ENCODE measurements around the gene PLA2G4B.

Gene PLA2G4B

DNA sequence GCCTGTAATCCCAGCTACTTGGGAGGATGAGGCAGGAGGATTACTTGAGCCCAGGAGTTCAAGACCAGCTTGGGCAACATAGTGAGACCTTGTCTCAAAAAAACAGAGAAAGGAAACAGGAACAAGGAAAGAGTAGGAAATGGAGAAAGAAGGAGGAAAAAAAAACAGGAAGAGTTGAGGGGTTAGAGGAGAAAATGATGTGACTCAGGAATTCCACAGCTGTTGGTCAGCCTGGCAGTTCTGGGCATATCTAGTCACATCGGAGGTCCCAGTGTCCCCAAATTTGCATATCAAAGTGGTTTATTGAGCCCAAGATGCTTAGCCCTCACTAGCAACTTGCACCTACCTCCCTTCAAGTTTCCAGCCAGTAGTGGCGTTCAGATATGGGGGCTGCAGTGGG lies 29.5 kb upstream of the PLA2G4B start:
- DNase-seq, result no peak

DNA sequence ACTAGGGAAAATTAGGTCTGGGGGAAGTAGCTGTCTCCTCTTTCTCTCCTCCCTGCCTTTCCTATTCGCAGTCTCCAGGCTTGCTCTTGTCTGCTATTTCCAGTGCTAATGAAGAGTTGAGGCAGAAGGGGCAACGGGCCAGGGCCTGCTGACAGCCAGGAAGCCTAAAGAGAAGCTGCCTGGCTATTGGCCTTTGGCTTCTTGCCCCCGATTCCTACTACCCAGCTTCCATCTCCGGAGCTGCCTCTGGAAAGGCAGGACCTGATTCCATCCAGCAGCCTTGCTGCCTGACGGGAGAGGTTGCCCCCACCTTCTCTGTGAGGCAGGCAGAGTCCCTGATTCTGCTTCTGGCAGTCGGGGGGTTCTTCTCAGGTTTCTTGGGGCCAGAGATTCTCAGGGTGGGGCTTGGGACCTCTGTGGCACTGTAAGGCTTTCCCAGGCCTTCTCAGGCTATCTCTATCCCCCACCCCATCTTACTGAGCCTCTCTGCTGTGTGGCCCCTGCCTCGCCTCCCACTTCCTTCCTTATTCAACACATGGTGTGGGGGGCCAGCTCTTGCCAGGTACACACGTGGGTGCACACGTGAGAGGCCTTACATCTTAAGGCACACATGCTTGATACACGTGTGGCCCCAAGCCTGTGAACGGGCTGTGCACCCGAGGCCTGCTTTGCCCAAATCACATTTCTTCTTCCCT lies 29.0 kb upstream of the PLA2G4B start:
- DNase-seq, result no peak

DNA sequence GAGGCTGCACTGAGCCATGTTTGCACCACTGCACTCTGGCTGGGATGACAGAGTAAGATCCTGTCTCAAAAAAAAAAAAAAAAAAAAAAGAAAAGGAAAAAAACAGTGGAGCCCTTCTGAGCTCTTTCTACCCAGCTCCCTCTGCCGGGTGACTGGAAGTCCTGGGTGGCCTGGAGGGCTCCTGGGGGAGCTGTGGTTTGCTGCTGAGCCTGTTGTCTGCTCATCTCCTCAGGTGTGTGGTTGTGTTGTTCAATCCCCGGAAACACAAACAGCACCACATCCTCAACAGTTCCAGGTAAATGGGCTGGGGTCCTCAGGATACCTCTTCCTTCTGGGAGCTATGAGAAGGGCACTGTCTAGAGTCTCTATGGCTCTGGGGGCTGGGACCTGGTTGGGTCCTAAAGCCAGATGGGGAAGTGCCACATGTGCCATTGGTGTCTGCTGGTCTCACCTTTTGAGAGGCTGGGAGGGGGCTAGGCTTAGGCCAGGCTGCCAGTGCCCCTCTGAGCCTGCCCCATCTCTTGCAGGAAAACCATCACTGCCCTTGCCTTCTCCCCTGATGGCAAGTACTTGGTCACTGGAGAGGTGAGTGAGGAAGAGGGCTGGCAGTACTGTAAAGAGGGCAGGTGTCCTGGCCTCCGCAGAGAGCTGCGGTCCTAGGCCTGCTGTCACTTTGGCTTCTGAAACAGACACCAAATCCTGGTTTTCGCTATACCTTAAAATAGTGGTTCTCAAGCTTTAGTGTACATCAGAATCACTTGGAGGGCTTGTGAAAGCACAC lies 27.8 kb upstream of the PLA2G4B start:
- DNase-seq, result no peak

DNA sequence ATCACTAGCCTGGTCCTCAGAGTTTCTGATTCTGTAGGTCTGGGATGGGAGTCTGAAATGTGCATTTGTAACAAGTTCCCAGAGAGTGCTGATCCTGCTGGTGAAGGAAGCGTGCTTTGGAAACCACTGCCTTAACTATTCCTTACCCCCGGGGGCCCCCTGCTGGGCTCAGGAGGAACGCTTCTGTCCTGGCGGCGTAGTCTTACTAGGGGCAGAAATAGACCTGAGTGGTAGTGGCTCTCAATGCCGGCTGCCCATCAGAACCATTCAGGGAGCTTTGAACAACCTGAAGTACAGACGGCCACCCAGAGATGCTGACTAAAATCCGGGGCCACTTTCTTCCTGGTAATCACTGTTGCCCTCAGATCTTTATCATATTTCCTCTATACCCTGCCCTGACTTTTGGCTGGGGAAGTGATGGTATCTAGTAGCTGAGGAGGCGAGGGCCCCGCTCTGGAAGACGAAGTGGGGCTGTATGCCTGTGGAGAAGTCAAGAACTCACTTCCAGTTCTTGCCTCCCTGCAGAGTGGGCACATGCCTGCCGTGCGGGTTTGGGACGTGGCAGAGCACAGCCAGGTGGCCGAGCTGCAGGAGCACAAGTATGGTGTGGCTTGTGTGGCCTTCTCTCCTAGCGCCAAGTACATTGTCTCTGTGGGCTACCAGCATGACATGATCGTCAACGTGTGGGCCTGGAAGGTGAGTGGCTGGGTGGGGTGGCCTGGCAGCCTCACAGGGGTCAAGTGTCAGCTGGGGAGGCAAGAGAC lies 27.0 kb upstream of the PLA2G4B start:
- peak; percentile 18 for DNase-seq

DNA sequence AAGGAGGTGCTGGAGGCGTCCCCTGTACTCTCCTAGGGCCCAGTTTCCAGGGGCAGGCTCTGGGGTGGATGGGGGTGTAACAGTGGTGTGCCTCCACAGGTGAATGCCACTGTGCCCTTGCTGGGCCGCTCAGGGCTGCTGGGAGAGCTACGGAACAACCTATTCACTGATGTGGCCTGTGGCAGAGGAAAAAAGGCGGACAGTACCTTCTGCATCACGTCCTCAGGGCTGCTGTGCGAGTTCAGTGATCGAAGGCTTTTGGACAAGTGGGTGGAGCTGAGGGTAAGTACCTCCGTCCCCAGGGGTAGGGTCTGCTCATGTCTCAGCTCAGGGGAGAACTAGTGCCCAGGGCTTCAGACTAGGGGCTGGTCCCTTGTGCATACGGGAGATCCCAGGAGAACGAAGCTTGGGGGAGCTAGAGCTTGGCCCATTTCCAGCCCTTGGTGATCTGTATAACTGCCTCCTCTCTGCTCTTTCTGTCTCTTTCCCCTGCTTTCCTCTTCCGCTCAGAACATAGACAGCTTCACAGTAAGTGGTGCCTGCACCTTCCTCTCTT lies 25.7 kb upstream of the PLA2G4B start:
- no peak for DNase-seq

DNA sequence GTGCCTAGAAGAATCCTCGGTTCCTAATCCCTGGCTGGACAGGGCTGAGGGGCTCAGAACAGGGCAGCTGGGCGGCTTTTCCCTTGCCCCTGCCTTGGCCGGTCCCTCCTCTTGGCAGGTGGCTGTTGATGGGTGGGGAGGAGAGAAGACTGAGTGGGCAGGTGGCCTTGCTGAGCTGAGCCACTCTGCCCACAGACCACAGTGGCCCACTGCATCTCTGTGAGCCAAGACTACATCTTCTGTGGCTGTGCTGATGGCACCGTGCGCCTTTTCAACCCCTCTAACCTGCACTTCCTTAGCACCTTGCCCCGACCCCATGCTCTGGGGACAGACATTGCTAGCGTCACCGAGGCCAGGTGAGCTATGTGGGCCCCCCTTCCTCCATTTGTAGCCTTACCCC lies 25.2 kb upstream of the PLA2G4B start:
- DNase-seq, result no peak

DNA sequence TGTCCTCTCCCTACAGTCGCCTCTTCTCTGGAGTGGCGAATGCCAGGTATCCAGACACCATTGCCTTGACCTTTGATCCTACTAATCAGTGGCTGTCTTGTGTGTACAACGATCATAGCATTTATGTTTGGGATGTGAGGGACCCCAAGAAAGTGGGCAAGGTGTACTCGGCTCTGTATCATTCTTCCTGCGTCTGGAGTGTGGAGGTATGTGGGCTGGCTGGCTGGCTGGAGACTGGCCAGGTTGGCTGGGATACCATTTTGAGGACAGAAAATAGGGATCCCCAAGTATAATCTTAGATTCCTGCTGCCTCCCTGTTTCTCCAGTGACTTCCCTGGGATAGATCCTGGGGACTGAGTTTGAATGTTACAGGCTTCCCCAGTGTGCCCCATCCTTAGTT lies 24.1 kb upstream of the PLA2G4B start:
- no peak for DNase-seq

DNA sequence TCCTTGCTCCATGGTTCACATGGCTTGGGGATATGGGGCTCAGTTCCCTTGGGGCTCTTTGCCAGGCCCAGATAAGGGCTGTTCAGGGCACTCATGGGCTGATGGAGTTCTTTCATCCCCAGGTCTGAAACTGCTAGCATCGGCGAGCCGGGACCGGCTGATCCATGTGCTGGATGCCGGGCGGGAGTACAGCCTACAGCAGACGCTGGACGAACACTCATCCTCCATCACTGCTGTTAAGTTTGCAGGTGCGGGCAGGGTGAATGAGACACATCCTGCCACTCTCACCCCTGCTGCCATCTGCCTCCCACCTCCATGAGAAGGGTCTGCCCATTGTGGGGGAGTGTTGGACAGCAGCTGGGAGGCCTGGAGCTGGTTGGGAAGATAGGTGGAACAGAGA lies 21.9 kb upstream of the PLA2G4B start:
- no peak for DNase-seq

DNA sequence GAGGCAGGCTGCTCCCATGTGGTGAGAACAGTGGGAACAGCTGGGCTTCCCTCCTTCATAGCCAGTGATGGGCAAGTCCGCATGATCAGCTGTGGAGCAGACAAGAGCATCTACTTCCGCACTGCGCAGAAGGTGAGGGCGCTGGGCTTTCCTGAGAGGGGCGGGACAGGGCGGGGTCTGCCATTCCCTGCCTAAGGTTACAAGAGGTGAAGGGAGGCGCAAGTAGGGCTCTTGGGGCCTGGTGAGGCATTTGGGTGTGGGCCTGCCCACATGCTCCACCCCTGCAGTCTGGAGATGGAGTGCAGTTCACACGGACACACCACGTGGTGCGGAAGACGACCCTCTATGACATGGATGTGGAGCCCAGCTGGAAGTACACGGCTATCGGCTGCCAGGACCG lies 21.3 kb upstream of the PLA2G4B start:
- no peak for DNase-seq

DNA sequence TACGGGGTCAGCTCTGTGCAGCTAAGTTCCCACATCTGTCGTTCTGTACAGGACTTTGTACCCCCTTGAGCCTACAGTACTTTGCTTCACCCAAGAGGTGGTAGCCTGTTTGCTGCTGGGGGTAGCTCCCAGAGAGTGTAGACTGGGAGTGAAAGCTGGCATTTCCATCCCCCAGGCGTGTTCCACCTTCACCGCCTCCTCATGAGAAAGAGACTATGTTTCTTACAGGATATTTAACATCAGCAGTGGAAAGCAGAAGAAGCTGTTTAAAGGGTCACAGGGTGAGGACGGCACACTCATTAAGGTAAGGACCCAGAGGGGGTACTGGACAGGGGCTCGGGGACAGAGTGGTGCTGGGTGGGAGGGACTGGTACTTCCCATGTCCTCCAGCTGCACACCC lies 20.9 kb upstream of the PLA2G4B start:
- DNase-seq, result no peak

DNA sequence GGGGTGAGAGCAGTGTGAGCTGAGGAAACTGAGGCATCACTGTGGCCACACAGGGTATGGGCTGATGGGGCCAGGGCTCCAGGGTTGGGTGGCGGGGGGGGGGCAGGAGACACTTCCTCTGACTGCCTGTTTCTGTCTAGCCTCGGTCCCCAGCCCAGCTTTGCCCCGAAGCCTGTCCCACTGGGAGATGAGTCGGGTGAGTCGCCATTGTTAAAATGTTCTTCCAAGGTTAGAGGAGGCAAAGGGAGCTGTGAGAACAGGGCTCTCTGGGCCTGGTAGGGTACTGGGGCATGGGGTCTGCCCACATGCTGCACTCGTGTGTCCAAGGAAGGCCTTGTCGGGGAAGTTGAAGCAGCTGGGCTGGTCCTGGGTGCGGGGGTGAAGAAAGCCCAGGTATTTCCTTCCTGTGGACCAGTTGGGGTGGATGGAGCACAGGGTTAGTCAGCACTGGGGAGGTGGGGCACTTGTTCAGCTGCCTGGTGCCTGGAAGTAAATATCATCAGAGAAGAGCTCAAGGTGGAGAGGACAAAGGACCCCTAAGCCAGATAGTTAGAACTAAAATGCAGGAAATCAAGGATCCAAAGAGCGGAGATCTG lies 19.1 kb upstream of the PLA2G4B start:
- no peak for DNase-seq

DNA sequence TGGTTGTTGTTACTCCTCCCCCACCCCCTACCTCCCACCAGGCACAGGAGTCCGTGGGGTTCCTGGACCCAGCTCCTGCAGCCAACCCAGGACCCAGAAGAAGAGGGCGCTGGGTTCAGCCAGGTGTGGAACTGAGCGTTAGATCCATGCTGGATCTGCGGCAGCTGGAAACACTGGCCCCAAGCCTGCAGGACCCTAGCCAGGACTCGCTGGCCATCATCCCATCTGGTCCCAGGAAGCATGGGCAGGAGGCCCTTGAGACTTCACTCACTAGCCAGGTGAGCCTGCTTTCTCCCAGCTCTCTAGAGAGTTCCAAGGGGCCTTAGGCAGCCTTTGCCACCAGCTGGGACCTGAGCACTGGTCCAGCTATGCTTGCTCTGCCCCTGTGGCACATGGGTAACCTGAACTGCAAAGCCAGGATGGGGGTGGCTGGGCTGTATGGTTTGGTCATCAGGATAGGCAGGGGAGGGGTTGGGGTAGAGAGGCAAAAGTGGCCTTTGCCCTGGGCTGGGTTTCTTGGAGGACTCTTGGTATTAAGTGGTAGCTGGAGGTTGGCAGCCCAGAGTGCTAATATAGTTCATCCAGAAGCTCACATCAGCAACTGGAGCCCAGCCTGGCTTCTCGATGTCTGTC lies 17.7 kb upstream of the PLA2G4B start:
- no peak for DNase-seq

DNA sequence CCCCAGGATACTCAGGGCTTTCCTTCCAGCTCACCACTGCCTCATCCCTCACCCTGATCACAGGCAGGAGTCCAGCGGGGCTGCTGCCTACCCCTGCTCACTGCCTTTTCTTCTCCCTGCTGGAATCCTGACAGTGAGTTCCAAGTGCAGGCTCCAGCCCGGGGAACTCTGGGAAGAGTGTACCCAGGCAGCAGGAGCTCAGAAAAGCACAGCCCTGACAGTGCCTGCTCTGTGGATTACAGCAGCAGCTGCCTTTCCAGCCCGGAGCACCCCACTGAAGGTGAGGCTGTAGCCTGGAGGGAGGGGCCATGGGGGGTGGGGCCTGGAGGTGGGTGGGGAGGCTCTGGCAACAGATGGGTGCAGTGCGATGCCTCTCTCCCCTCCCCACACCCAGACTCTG lies 16.8 kb upstream of the PLA2G4B start:
- no peak for DNase-seq

DNA sequence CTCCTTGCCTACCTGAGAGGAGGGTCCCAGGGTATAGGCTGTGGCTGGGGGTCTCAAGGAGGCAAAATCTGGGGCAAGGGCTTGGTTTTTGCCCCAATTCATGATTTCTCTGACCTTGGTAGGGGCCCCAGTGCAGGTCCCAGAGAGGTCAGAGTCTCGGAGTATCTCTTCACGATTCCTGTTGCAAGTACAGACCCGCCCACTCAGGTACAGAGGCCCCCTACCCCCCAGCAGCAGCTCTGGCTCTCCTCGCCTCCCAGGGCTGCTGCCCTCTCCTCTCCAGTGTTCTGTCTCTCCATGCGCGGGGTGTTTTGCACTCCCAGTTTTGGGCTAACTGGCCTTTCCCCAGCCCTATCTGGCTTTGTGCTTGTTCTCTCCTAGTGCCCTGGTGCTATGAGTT lies 16.2 kb upstream of the PLA2G4B start:
- no peak for DNase-seq

DNA sequence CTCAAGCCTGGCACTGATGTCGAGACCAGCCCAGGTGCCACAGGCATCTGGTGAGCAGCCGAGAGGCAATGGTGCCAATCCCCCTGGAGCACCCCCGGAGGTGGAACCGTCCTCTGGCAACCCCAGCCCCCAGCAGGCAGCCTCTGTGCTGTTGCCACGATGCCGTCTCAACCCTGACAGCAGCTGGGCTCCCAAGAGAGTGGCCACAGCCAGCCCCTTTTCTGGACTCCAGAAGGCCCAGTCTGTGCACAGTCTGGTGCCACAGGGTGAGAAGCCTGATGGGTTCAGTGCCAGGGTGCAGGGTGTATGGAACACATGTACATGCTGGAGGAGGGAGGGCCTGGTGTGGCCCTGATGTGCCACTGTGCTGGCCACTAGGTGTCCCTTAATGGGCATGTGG lies 15.7 kb upstream of the PLA2G4B start:
- no peak for DNase-seq

DNA sequence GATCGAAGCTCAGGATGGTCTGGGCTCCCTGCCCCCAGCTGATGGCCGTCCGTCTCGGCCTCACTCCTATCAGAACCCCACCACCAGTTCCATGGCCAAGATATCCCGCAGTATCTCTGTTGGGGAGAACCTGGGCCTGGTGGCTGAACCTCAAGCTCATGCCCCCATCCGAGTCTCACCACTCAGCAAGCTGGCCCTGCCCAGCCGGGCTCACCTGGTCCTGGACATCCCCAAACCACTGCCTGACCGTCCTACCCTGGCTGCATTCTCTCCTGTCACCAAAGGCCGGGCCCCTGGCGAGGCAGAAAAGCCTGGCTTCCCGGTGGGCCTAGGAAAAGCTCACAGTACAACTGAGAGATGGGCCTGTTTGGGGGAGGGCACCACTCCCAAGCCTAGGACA lies 15.1 kb upstream of the PLA2G4B start:
- DNase-seq, result no peak

DNA sequence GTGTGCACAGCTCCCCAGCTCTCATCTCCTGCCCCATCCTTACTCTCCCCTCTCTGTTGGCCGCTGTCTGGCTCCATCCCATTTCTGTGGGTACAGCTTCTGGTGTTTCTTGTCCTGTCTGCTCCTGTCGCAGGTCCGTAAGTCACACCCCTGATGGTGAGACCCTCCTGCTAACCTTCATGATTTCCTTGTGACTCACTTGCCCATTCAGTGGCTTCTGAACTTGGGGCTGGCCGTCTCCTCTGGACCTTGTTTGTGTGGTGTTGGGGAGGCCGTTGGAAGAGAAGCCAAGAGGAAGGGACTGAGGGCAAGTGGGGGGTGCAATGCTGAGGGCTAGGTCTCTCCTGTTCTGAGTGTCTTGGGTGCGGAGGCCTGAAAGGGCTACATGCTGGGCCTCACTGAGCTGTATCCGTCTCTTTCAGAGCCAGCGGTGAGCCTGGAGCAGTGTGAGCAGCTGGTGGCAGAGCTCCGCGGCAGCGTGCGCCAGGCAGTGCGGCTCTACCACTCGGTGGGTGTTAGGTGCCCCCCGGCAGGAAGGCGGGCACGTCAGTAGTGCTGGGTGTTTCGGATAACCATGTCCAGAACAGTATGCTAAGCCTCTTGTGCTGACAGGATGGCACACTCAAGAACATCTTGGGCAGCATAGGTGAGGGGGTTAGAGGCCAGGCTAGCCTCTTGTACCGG lies 14.4 kb upstream of the PLA2G4B start:
- DNase-seq, result no peak

DNA sequence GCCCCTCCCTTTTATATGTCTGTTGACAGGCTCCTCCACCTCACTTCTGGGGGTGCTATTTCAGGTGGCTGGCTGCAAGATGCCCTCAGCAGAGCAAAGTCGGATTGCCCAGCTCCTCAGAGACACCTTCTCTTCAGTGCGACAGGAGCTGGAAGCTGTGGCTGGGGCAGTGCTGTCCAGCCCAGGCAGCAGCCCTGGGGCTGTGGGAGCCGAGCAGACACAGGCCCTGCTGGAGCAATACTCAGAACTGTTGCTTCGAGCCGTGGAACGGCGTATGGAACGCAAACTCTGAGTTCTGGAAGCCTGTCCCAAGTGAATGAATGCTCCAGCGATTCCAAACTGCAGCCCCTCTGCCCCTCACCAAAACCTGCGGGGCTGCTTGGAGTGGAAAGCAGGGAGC lies 13.5 kb upstream of the PLA2G4B start:
- no peak for DNase-seq

DNA sequence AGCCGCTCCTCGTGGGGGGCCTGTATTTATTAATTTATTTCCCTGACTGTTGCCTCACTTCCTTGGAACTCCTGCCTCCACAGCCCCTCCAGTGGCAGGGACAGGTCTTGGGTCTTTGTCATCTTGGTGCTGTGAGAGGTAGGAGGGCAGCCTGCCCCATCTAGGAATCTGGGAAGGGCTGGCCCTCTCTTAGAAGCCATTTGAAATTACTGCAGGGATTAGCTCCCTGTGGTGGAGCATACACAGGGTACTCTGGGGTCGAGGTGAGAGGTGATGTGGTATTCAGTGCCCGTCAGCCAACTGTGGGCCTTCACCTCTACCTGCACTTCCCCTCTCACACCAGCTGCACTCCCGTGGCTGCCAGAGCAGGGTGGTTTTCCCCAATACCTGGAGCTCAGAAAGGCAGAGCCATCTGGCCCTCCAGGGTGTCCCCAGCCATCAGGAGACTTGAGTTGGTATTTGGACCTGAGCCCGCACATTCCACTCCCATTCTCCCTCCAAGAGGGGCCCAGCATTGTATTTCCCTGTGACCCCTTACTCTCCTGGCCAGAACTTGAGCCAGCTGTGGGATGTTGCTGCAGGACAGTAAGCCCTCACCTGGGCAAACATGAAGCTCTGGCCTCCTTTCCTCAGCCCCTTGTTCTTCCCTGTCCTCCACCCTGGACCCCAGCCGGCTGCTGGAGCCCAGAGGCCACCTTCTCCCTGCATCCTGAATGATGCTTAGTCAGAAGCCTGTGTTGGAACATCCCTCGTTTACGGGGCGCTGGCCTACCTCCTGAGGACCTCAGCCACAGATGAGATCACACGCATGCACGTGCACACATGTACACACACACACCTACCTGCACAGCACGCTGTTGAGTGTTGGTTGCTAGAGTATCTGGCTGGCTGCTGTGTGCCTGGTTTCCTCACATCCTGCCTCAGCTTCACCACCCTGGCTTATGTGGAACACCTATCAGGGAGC lies 12.8 kb upstream of the PLA2G4B start:
- DNase-seq, result no peak

DNA sequence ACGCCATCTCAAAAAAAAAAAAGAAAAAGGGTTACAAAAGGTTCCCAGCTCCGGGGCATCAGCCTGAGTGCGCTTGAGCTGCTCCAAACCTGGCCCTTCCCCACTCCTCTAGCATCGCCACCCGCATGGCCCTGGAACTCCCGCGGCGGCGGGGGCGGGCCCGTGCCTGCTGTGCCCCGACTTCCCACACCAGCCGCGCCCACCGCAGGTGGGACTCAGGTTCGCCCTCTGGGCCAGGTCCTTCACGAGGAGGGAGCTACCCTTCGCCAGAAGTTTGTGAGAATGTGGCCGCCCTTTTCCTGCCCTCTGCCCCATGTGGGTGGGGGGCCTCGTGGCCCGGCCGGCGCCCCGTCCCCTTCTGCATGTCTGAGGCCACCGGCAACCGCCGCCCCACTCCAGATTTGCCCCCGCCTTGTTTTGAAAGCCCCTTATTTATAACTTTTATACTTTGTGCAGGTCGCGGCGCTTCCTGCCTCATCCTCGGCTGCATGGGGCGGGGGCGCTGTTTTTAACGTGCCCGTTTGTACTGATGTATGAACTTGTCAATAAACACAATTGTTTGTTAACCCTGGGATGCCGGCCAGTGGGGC lies 11.3 kb upstream of the PLA2G4B start:
- DNase-seq, result no peak
